ENCODE results near the gene LDAH.

Gene LDAH

GRCh38 chr2:20669562-20670314 lies 153.2 kb downstream of the LDAH start:
- H3K9me3 ChIP-seq (ENCODE audit: insufficient read depth, low read length, severe bottlenecking) = no peaks in the 10 kb centered on the region
- ATAC-seq (ENCODE audit: insufficient read depth, low read depth) (no peak), DNase-seq (no peak)
- H3K4me1 ChIP-seq (ENCODE audit: insufficient read depth, low read length) = no peaks in the 10 kb centered on the region
- no peak for TF ChIP-seq EZH2 (IDR thresholded peaks at IDR 0.05; ENCODE audit: borderline replicate concordance, low read depth, low read length, severe bottlenecking)
- no peaks in the 10 kb centered on the region for H3K36me3 ChIP-seq (ENCODE audit: insufficient read depth, low read length)
- H3K4me2 ChIP-seq (ENCODE audit: insufficient read depth, low read length) = no peak overlapping the region
- H4K20me1 ChIP-seq (ENCODE audit: insufficient read depth, low read length) = no peaks in the 10 kb centered on the region
- H3K27me3 ChIP-seq (ENCODE audit: insufficient read depth, low read length, poor library complexity) = no peaks in the 10 kb centered on the region
- no peak overlapping the region for H3K9ac ChIP-seq (ENCODE audit: low read depth, low read length)
- H3K79me2 ChIP-seq (ENCODE audit: insufficient read depth, low read length) = no peaks in the 10 kb centered on the region
- no peak overlapping the region for H2AFZ ChIP-seq (ENCODE audit: low read depth, low read length)
- no peak overlapping the region for H3K27ac ChIP-seq (ENCODE audit: low read length)
- no peak overlapping the region for H3K4me3 ChIP-seq (ENCODE audit: low read depth in 1 of 2, low read length in 2 of 2)

- Histone ChIP-seq H3K4me1 (ENCODE audit: insufficient read depth, low read length) (no peaks in the 10 kb centered on the region), H3K27ac (ENCODE audit: low read length) (no peak overlapping the region), H2AFZ (ENCODE audit: low read depth, low read length) (no peak overlapping the region), H3K4me3 (ENCODE audit: low read depth in 1 of 2, low read length in 2 of 2) (no peak overlapping the region), H3K4me2 (ENCODE audit: insufficient read depth, low read length) (no peak overlapping the region), H3K36me3 (ENCODE audit: insufficient read depth, low read length) (no peaks in the 10 kb centered on the region), H4K20me1 (ENCODE audit: insufficient read depth, low read length) (no peaks in the 10 kb centered on the region), H3K27me3 (ENCODE audit: insufficient read depth, low read length, poor library complexity) (no peaks in the 10 kb centered on the region), H3K9ac (ENCODE audit: low read depth, low read length) (no peak overlapping the region), H3K79me2 (ENCODE audit: insufficient read depth, low read length) (no peaks in the 10 kb centered on the region), H3K9me3 (ENCODE audit: insufficient read depth, low read length, severe bottlenecking) (no peaks in the 10 kb centered on the region)
- no peak for TF ChIP-seq EZH2 (IDR thresholded peaks at IDR 0.05; ENCODE audit: borderline replicate concordance, low read depth, low read length, severe bottlenecking)
- no peak for TF ChIP-seq CTCF (IDR thresholded peaks at IDR 0.05; ENCODE audit: borderline replicate concordance, extremely low read depth, low read length, poor library complexity, severe bottlenecking)
- ATAC-seq (ENCODE audit: insufficient read depth, low read depth) (no peak), DNase-seq (no peak)
Observed at GRCh38 chr2:20668871-20669475, 153.9 kb downstream of the LDAH start.

- DNase-seq (no peak), ATAC-seq (ENCODE audit: insufficient read depth, low read depth) (no peak)
- no peaks in the 10 kb centered on the region for H3K4me1 ChIP-seq (ENCODE audit: insufficient read depth, low read length)
- H3K9ac ChIP-seq (ENCODE audit: low read depth, low read length) = no peak overlapping the region
- no peak overlapping the region for H2AFZ ChIP-seq (ENCODE audit: low read depth, low read length)
- no peaks in the 10 kb centered on the region for H3K27me3 ChIP-seq (ENCODE audit: insufficient read depth, low read length, poor library complexity)
- H4K20me1 ChIP-seq (ENCODE audit: insufficient read depth, low read length) = no peaks in the 10 kb centered on the region
- H3K27ac ChIP-seq (ENCODE audit: low read length) = no peak overlapping the region
- no peaks in the 10 kb centered on the region for H3K36me3 ChIP-seq (ENCODE audit: insufficient read depth, low read length)
- no peak overlapping the region for H3K4me3 ChIP-seq (ENCODE audit: low read depth in 1 of 2, low read length in 2 of 2)
- no peak overlapping the region for H3K4me2 ChIP-seq (ENCODE audit: insufficient read depth, low read length)
- H3K79me2 ChIP-seq (ENCODE audit: insufficient read depth, low read length) = no peaks in the 10 kb centered on the region
- no peak for TF ChIP-seq CTCF (IDR thresholded peaks at IDR 0.05; ENCODE audit: borderline replicate concordance, extremely low read depth, low read length, poor library complexity, severe bottlenecking)
- no peaks in the 10 kb centered on the region for H3K9me3 ChIP-seq (ENCODE audit: insufficient read depth, low read length, severe bottlenecking)
Observed at GRCh38 chr2:20668451-20668850, 154.4 kb downstream of the LDAH start.

- ATAC-seq (ENCODE audit: insufficient read depth, low read depth) (no peak), DNase-seq (no peak)
- TF ChIP-seq EZH2 (IDR thresholded peaks at IDR 0.05; ENCODE audit: borderline replicate concordance, low read depth, low read length, severe bottlenecking) (no peak), CTCF (IDR thresholded peaks at IDR 0.05; ENCODE audit: borderline replicate concordance, extremely low read depth, low read length, poor library complexity, severe bottlenecking) (no peak)
- Histone ChIP-seq H3K79me2 (ENCODE audit: insufficient read depth, low read length) (no peaks in the 10 kb centered on the region), H3K27me3 (ENCODE audit: insufficient read depth, low read length, poor library complexity) (no peaks in the 10 kb centered on the region), H3K4me2 (ENCODE audit: insufficient read depth, low read length) (no peak overlapping the region), H2AFZ (ENCODE audit: low read depth, low read length) (no peak overlapping the region), H3K27ac (ENCODE audit: low read length) (no peak overlapping the region), H3K4me1 (ENCODE audit: insufficient read depth, low read length) (no peaks in the 10 kb centered on the region), H3K9me3 (ENCODE audit: insufficient read depth, low read length, severe bottlenecking) (no peaks in the 10 kb centered on the region), H3K4me3 (ENCODE audit: low read depth in 1 of 2, low read length in 2 of 2) (no peak overlapping the region), H4K20me1 (ENCODE audit: insufficient read depth, low read length) (no peaks in the 10 kb centered on the region), H3K36me3 (ENCODE audit: insufficient read depth, low read length) (no peaks in the 10 kb centered on the region), H3K9ac (ENCODE audit: low read depth, low read length) (no peak overlapping the region)
Observed at GRCh38 chr2:20667531-20668401, 155.1 kb downstream of the LDAH start.

All from DND-41 (cell line).